G401 (cell line): ENCODE results near the gene OR2T1. TPM values are rescaled to one million over a fixed set of nuclear protein-coding genes. Genes with fewer than 3 reads are reported as not detected.
"Not testable (repeated sequence)": the region's sequence is repeated elsewhere in the genome, so short reads cannot be mapped to it uniquely, and the experiment has no call there.

Experiments
- DNase-seq: peaks from one replicate; pipeline ENCODE4 v3.0.0-alpha.2; 2015; ENCODE audit warnings: low spot score
- in situ Hi-C: cut with HindIII; loops from 2 replicates; pipeline ENCODE4 v1.10.0; 2016; ENCODE audit warnings: low sequenced_read_pairs, mixed read lengths
- total RNA-seq: library from RNA; depleted of rRNA; stranded (reverse); fragments of >200 nt; shearing (Covaris generic); gene quantifications from 2 replicates; pipeline ENCODE4 v1.2.3, GENCODE V29; 2014; rRNA removed

OR2T1 gene
- not detected in 2 replicates for total RNA-seq

DNA sequence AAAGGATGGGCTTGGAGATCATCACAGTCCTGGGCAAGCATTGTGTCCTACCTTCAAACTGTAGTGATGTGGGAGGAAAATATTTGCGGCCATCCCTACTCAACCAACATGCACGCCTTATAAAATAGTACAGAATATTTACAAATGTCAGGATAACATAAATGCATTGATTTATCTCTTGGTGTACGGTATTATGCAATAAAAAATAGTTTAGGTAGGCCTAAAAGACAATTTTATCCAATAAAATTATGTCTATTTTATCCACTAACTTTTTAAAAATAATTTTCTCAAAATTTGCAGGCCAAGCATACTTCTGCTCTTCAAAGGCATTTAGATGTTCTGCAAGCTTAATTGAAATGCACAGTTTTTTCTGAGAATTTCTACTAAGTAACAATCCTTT is at the start of gene OR2T1:
Gene OR2T1 (plus strand): TSS at position 301 of the 400 bp plus-strand sequence. CDS start 3,100 bp downstream, outside the sequence.
- no peak for DNase-seq
- in situ Hi-C loops = no loop called here

- no peak for DNase-seq
- in situ Hi-C loops = no loop called here
Measured at GRCh38 chr1:248359415-248359814, 43.4 kb upstream of the OR2T1 start.

DNA sequence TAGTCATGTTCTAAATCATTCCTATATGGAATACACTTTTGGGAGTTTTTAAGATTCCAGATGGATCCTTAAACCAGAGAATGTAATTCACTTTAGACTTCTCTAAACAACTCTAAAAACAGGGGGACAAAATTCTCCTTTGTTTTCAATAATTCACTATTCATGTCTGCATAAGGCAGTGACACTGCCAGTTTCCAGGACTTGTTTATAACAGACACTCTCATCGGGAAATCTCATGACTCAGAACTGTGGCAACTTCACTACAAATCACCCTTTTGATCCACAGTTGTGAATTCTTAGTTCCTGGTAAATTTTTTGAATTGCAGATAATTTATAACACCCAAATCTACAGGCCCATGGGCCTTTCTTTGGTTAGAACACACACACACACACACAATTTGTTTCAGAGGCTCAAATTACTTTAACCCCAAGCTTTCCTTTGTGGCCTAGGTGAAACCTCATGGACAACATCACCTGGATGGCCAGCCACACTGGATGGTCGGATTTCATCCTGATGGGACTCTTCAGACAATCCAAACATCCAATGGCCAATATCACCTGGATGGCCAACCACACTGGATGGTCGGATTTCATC is 41.6 kb upstream of the OR2T1 start, which contains the start of gene OR2T4:
Gene OR2T4 (plus strand): TSS at position 545 of the 595 bp plus-strand sequence. CDS start 0 bp downstream, at position 545.
- no peak for DNase-seq
- in situ Hi-C loops = no loop called here

GRCh38 chr1:248366609-248367008 is 36.2 kb upstream of the OR2T1 start:
- in situ Hi-C loops = no loop called here
- DNase-seq = no peak

DNA sequence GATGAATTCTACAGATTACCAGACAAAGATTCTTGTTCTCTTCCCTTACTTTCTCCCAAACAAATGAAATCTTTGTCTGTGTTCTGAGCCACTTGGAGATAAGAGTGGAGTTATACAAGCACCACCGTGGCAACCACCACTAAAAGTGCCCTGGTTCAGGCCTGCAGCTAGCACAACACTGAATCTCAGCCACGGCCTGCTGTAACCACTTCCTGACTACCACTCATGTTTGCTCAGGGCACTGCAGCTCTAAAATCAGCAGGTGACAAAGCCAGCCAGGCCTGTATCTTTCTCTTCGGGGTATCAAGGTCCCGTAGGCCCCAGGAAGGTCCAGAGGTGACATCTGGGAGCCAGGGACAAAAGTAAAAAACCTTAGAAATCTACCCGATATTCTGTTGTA is 30.5 kb upstream of the OR2T1 start:
- in situ Hi-C loops = no loop called here
- no peak for DNase-seq

DNA sequence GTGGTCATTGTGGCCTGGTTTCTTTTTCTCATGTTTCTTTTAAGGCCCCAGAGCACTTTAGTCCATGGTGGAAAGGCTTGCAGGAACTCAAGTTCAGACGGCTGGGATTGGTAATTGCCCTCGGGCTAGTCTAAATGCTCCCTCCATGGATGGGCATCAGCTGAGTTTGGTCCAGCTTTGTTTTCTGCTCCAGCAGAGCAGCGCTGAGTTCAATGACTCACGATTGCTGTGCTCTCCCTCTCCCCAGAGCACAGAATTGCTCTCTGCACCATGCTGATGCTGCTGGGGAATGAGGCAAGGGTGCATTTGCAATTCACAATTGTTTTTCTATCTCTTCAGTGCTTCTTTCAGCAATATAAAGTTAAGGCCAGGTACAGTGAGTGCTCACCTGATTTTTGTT is 29.1 kb upstream of the OR2T1 start:
- in situ Hi-C loops = no loop called here
- DNase-seq = no peak

DNA sequence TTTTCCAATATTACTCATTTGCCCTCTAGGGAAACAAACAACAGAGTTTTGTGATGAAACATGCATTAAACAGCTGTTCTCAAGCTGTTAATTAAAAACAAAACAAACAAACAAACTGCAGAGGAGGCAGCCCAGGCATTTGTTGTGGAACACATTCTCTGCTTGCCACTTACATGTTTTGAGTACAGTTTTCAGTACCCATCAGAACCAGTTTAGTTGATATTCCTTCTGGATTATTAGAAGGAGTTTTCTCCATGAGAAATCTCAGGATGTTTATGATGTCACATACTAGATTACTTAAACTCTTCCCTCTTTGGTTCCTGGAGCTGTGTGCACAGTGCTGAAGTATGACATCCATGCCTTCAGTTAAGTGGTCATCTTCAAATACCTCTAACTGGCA is 27.4 kb upstream of the OR2T1 start, which contains the start of gene OR2T6:
Gene OR2T6 (plus strand): TSS at position 301 of the 400 bp plus-strand sequence. CDS start 11,863 bp downstream, outside the sequence.
- in situ Hi-C loops = no loop called here
- DNase-seq = no peak

DNA sequence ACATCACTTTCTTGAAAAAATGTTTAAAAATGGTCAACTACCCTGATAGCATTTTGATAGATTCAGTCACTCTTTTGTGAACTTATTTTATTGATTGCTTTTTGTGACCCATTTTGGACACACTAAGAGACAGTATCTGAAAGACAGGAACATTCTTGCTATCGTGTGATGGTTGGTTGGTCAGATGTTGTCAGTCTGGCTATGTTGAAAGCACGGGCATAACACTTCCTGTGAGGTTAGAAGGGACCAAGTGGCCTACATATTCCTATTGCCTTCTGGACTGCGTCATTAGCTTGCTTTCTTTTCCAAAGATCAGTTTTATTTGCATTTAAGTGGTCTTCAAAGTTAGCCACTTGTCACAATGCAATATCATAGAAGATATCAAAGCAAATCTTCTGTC is 25.9 kb upstream of the OR2T1 start:
- no peak for DNase-seq
- in situ Hi-C loops = no loop called here

DNA sequence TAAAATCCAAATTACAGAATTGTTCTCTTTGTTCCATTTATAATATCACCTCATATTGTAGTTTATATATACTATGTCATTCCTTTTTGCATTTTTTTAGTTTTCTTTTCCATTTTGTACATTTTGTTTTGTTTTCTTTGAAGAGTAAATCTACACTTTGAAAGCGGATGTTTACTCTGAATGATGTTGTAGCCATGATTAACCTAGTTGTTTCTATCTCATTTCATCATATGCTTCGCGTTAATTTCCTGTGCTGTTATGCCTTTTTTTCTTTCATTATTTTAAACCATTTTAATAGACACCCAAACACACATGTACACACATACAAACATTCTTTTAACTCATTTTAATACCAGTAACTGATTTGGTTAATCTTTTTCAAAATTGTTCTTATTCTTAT is 22.0 kb upstream of the OR2T1 start:
- in situ Hi-C loops = no loop called here
- no peak for DNase-seq

DNA sequence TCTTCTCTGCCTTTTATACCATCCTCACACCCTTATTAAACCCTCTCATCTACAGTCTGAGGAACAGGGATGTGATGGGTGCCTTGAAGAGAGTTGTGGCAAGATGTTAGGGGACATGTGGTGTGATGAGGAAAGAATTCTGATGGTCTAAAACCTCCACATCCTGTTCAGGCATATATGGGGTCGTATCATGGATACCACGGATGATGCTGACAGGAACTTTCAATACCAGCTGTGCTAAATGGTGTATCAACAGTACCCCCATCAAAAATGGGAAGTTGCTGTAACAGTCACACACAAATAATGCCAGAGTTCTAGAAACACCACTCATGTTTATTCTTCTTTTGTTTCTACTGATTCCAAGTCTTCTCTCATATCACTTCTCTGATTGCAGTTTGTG is 14.4 kb upstream of the OR2T1 start:
- in situ Hi-C loops = no loop called here
- DNase-seq = no peak

DNA sequence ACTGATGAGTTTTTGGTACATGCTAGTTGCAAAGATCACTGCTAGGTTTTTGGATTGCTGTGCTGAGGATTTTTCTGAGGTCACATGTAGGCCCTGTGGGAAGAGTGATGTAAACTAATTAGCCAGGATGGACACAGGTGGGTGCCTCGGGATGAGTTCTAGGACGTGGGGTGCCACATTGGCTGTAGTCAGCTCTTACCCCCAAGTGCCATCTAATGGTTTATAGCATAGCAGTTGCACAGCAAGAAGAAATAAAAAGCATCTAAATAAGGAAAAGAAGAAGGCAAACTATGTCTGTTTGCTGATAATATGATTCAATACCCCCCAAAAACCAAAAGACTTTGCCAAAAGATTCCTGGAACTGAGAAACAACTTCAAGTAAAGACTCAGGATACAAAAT is 9.8 kb upstream of the OR2T1 start:
- DNase-seq = no peak
- in situ Hi-C loops = no loop called here

GRCh38 chr1:248404024-248404423 is 1.2 kb downstream of the OR2T1 start:
- in situ Hi-C loops = no loop called here
- no peak for DNase-seq

DNA sequence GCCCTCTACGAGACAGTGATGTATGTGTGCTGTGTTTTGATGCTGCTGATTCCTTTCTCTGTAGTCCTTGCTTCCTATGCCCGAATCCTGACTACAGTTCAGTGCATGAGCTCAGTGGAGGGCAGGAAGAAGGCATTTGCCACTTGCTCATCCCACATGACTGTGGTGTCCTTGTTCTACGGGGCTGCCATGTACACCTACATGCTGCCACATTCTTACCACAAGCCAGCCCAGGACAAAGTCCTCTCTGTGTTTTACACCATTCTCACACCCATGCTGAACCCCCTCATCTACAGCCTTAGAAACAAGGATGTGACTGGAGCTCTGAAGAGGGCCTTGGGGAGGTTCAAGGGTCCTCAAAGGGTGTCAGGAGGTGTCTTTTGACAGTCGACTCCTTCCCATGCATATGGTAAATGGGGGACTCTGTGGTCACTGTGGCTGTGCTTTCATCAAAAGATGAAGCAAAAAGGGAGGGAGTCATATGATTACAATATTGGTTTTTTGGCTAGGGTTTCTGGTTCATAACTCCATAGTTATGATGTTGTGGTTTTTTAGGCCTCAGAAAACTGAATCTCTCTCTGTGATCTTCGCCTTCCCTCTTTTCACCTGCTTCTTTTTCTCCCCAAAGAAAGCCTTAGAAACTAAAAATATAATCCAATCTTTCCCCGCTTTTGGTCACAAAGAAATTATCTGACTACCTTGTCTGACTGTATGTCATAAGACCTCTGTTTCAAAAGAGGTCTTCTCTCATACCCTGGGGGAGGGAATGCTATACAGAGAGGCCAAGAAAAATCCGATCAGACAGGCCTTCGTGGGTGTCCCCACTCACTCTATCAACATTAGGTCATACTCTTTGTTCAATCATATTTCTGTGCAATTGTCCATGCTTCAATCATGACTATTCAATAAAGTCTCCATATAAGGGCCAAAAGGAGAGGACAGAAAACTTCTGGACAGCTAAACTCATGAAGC is 4.2 kb downstream of the OR2T1 start:
- no peak for DNase-seq
- in situ Hi-C loops = no loop called here

DNA sequence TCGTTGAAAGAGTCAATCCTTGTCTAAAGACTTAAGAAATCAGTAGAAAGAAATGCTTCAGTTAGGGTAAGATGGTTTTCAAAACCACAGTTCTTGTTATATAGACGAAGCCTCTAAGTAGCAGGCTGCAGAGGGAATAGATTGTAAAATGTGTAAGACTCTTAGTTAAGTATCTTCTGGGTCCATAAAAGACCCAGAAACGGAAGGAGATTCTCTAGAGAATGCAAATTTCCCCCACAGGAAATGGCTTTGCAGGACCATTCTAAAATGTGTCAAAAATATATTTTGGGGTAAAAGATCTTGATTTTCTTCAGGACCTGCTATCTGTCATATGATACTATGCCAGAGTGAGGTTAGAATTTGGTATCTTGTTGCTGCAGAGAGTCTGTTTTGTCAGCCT is 13.4 kb downstream of the OR2T1 start:
- in situ Hi-C loops = no loop called here
- no peak for DNase-seq

- DNase-seq = no peak
- in situ Hi-C loops = no loop called here
Measured at GRCh38 chr1:248417854-248418253, 15.0 kb downstream of the OR2T1 start.

DNA sequence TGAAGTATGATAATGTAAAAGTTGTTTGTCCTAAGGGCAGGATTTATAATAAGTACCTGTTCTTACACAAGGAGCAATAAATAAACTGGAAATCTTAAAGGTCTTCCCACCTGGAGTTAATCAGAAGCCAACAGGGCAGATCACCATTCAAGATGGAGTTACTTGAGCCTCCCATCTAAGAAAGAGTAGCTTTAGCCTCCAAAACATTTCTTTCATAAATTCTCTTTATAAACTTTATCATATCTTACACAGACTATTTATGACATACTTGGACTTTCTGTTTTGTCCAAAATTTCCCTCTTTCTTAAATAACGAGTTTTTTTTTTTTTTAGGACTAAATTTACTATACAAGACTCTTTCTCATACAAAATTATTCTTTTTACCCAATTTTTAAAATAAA is 18.5 kb downstream of the OR2T1 start:
- in situ Hi-C loops = no loop called here
- DNase-seq = no peak

- DNase-seq, in situ Hi-C loops: not testable (repeated sequence)
Measured at GRCh38 chr1:248427526-248428191, 24.8 kb downstream of the OR2T1 start.

- DNase-seq, in situ Hi-C loops: not testable (repeated sequence)
Measured at GRCh38 chr1:248428192-248428533, 25.3 kb downstream of the OR2T1 start.

- in situ Hi-C loops, DNase-seq: not testable (repeated sequence)
Measured at GRCh38 chr1:248431683-248432082, 28.8 kb downstream of the OR2T1 start.

DNA sequence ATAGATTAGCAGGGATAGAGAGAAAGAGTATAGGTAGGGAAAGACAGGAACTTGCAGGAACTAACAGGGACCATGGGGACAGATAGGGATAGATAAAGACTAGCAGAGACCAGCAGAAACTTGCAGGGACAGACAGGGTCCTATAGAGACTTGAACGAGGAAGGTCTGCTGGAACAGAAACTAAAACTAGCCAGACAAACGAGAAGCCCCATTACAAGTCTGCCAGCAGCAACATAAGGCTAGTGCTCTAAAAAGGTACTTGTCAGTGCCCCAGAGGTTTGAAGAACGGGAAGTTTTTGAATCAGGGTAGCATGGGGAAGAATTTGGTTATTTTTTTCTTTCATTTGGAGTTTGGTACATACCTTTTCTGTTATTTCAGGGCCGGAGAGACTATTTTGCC is 29.4 kb downstream of the OR2T1 start:
- DNase-seq, in situ Hi-C loops: not testable (repeated sequence)
